GM21528 (cell line): ENCODE results near the gene ALS2CL.

Experiments used
- ATAC-seq: cut with Tn5 transposase; IDR thresholded peaks from one replicate; pipeline ENCODE4 v1.9.1; 2021; ENCODE audit warnings: mild to moderate bottlenecking, moderate library complexity; ENCODE audit not compliant: unreplicated experiment, low FRiP score

The ALS2CL gene

DNA sequence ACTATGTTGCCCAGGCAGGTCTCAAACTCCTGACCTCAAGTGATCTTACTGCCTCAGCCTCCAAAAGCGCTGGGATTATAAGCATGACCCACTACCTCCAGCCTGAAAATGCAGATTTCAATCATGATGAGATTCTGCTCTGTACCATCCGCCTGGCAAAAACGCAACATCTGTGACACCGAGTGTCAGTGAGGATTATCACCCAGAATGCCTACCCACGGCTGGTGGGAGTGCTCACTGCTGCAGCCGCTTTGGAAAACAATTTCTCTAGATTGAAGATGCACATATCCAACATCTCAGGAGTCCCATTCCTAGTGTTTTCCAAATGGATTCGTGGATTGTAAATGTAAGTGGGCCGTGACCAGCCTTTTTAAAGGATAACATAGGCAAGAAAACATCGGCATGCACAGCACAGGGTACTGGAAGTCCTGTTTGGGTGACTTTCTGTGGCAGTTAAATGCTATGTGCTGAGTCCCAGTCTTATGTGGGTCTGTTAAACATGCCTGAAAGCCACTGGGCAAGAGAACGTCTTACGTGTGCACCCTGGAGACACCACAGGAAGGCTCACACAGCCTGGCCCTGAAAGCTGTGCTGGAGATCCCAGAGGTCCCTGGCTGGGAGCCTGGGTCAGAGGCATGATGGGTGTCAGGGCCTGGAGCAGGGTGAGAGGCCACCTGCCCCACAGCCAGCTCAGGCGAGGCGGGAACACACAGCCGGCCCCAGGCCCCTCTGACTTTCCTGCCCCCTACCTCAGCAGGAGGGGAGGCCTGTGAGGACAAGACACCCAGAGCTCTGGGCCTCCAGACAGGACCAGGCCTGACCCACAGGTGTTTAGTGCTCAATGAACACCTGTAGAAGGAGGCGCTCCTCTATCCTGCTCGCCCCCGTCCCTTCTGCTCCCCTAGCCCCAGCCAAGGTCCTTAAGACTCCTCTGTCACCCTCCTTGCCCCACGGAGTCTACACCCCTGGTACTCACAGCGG is 23.3 kb upstream of the ALS2CL start:
- ATAC-seq, result no peak

DNA sequence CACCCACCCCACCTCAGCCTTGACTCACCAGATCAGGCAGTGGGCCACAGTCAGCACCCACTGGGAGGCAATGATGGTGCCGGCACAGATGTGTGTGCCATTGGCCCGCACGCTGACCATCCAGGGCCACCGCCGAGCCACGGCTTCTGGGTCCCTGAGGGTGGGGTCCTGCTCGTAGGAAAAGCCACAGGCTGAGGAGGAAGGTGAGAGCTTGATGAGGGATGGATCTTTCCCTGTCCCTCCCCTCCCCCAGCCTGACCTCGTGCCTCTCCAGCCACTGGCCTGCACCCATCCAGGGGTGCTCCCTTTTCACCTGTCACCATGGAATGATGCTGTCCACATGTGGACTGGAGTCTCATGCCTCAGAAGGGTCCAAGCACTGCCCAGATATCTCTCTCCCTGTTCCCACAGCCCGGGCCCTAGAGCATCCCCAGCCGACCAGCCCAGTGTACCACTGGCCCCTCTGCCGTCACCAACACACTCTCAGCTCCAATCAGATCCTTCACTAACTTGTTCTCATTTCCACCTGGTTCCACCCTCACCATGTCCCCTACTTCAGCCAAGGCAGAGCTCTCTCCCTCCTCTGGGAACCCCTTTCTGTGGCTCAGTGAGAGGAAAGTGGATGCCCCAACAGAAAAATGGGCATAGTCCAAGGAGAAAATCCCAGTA is 22.2 kb upstream of the ALS2CL start:
- ATAC-seq, result no peak

DNA sequence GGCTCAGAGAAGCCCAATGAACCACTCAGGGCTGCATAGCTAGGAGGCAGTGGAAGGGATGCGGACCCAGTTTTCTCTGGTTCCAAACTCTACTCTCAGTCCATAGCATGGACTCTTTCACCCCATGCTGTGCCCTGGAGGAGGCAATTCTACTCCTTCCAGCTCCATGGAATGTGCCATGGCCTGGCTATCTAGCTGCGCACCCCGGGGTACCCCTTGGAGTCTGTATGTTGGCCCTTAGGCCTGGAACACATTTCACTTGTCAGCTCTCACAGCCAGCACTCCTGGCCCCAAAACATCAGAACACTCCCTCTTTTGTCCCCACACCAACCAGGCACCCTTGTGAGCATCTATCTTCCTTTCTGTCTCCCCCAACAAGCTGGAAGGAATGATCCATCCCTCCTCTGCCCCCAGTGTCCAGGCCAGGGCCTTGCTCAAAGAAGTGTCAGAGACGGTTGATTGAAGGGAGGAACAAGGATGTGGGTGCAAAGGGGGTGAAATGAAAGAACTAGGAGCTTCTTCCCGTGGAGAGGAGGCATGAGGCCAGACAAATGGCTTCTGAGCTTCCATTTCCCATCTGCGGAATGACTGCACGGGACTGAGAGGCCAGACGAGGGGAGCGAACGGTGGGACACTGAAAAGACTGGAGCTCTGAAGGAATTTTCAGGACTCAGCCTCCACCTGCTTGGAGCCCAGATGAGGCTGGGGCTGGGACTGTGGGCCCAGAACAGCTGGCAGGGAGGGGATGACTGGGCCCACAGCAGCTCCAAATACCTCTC is 21.4 kb upstream of the ALS2CL start:
- ATAC-seq, result no peak

DNA sequence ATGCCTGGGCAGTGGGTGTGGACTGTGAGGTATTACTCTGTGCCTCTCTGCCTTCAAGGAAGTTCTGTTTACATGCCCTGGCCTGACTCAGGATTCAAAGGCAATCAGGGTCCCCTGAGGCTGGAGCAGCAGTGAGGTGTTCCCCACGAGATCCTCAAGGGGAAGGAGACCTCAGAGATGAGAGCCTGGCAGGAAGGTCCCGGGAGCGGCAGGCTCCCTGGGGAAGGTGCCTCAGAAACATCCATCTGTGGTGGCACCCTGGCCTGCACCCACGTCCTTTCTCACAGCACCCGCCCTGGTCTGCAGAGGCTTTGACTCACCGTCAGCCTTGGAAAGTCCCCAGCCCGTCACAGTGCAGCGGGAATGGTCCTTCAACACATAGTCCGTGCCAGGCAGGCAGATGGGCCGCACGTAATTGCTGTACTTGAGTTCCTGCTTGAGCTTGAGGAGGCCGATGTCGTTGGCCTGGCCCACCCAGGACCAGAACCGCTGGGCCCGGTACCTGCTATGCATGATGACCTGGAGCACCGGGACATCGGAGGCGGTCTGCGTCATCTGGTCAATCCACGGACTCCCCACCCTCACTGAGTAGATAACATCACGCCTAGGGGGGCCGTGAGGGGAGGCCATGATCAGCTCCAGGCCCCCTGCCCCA is 20.5 kb upstream of the ALS2CL start:
- ATAC-seq, result no peak

DNA sequence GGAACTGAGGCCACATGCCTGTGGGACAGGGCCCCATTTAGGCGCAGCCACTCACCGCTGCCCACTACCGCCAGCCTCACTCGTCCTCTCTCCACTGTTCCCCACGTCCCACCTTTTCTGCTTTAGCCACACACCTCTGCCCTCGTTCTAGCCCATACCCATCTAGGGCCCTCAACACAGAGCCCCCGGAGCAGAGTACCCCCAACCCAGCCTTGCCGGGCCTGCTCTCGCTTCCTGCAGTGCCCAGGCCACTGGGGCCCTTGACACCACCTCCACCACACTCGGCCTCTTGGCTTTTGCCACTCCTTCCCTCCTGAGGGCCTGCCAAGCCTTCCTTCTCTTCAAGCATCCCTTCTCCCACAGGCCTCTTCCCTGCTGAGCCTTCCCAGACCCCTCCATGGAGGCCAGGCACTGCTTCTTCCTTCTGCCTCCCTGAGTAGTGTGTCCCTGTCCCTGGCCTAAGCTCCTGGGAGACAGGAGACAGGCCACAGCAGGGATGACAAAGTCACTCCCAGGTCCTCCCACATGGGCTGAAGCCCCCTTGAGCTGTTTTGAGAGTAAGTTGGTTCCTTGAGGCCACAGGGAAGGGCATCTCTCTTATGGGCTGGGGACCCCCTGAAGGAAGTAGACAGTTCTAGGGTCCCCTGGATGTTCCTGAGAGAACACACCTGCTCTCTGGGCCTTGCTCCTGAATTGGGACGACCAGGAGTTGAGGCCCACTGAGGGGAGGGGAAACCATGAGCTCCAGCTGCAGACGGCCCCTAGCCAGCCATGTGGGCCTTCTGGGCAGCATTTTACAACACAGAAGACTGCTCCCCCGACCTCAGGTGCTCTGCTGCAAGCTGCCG is 19.8 kb upstream of the ALS2CL start:
- no peak for ATAC-seq

DNA sequence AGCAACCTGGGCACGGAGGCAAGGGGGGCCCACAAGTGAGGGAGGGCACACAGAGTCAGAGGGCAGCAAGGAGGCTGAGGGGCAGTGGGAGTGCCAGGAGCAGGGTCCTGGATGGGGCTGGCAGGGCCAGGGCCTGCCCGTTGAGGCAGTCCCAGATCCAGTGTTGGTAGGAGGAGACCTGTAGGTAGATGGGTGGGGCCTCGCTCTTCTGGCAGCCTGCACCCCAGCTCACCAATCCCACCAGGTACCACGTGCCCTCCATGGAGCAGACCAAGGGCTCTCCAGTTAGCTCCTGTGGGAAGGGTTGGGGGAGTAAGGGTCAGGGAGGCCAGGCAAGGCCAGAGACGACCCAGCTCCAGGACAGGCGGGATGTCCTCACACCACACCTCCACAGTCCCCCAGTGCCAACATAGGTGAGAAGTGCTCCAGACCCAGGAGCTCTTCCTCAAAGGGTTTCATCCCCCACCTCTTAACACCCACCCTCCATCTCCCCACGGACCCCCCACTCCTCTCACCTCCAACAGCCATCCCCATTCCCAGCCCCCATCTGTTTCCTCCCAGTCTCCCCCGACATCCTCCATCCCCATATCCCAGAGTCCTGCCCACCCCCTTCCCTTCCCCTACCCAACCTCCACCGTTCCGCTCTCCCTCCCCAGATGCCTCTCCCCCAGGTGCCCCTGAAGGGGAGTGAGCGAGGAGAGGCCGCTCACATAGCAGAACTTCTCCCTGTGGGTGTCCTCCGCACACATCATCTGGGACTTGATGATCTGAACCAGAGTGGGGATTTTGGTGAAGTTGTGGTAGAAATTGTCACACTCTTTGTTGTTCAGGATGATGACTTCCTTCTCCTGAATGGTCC is 18.9 kb upstream of the ALS2CL start:
- ATAC-seq, result no peak

DNA sequence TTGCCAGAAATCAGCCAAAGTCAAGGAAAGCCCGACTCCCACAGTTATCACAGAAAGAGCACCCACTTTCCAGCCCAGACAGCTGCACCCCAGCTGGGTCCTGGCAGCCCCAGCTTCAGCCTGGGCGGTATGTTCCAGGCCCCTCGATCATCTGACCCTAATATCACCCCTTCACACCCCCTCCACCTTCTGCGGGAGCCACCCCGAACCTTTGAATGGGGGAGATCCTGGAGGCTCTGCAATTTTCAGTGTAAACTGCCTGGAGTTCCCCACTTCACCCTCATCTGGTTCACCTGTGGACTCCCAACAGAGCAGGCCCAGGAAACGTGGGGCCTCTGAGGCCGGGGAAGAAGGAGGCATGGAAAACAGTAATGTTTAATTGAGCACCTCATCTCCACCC is 18.3 kb upstream of the ALS2CL start:
- no peak for ATAC-seq

DNA sequence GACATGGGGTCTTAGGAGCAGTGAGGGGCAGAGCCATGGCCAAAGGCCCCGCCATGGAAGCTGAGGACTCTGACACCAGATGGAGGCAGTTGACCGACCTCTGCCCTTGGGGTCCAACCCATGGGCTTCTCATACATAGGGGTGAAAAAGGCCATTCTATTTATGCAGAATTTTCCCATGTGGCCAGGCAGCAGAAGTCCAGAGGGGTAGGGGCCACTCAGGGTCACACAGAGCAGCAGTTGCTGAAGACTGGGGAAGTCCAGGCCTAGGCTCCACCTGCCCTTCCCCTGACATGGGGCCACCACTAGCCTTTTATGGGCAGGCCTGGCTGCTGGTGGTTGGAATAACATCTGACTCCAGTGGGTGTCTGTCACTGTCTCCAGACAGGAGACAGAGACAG is 17.8 kb upstream of the ALS2CL start:
- no peak for ATAC-seq

DNA sequence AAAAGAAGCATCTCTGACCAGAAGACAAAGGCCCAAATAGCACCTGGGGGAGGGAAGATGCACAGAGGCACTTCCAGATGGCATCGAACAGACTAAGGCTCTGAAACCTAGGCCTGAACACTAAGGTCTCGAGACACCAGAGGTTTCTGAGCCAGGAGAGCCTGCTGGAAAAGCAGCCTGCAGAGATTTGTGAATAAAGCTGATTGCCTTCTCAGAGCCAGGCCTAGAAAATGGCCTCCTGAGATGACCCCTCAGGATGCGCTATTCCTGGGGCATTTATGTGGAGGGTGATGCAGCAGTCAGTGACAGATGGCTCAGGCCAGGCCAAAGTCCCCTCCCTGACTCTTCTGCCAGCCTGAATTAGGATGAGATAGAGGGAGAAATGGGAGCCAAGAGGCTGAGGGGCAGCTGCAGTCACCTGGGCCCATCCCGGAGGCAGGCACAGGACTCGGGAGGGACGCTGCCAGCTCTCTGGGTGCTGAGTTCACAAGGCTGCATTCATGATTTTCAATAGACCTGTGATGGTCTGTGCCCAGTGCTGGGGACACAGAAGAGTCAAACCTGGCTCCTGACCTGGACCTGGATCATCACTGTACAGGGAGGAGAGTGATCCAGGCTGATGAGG is 17.3 kb upstream of the ALS2CL start:
- no peak for ATAC-seq

DNA sequence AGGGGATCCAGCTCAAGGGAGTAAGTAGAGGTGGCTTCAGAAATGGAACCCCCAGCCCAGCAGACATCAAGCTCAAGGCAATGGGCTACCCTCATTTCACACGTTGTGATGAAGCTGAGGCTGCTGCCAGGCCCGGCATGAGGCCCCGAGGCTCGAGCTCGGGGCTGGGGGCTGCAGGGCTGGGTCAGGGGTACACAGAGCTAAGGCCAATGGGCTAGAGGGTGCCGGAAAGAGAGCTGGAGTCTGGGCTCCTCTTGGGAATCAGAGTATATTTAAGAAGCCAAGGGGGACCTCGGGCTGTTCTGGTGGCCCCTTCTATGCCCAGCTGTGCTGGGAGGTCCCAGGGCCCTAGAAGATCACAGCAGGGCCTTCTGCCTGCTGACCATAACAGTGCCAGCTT is 16.8 kb upstream of the ALS2CL start:
- ATAC-seq, result no peak

DNA sequence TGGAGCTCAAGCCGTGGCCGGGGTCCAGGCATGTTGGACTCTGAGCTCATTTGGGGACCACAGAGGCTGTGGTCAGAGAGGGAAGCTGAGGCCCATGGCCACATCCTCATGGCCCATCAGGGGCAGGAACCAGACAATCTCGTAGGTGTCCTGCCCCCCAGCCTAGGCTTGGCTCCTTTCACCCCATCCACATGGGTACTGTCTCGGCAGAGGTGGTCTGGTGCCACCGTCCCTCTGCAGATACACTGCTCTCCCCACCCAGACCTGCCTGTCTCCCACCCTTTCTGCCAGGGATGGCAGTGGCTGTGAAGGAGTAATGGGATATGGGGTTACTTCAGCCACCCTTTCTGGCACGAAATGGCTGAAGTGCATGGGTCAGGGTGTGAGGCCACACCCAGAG is 16.2 kb upstream of the ALS2CL start:
- ATAC-seq, result no peak

DNA sequence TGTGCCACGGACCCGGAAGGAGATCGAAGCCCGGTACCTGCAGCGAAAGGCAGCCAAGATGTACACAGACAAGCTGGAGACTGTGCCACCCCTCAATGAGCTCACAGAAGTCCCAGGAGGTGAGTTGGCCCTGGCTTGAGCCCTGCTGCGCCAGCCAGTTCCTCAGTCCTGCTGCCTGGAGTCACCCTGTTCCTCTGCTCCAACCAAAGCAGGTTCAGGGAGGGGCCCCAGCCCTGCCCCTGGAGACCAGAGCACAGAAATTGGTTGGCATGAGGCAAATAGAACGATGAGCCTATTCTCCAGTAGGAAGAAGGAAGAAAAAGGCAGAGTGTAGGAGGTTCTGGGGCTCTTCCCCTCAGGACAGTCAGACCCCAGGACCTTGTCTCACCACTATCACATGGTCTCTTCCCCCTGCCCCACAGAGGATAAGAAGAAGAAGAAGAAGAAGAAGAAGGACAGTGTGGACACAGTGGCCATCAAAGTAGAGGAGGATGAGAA is 15.7 kb upstream of the ALS2CL start:
- ATAC-seq, result no peak

DNA sequence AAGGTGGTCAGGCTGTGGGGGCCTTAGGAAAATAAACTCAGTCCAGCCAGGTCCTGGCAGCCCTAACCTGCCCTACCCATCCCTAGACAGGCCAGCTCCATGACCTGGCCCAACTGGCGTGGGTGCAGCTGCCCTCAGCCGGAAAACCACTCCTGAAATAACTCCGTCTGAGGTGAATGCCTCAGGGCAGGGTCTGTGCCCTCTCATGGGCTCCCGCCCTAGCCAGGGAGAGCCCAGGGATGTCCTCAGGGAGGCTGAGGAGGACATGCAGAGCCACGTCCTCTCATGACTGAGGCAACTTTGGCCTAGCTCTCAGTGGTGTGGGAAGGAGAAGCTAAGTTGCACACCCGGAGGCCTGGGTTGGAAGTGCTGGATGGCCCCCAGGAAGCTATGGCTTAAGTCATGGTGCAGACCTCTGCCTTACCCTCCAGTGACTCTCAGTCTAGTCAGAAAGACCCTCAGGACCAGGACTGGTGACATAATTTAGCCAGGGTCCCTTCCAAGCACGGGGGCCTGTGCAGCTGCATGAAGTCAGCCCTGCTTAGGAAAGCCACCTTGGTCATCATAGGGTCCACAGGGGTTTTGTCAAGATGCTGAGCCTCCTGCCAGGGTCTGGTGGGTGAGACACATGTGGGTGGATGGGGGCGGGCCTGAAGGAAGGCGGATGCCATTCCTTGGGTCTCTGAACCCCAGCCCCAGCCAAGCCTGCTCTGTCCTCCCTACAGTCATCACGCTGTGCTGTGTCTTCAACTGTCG is 15.1 kb upstream of the ALS2CL start:
- no peak for ATAC-seq

DNA sequence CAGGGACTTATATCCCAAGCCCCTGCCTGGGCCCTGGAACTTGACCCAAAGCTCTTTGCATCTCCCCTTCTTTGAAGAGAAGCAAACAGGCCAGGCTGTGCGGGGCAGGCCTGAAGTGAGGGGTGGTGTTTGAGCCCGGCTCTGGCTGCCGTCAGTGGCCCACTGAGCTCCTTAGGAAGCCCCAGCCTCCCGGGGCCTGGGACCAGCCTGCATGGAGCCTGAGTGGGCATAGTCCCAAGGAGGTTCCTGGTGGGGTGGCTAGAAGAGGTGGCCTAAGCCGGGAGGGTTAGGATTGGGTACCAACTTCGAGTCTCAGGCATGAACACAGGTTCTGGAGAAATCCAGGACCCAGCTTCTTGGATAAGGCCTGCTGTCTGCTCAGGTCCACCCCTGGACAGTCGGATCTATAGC is 14.1 kb upstream of the ALS2CL start:
- ATAC-seq, result no peak

DNA sequence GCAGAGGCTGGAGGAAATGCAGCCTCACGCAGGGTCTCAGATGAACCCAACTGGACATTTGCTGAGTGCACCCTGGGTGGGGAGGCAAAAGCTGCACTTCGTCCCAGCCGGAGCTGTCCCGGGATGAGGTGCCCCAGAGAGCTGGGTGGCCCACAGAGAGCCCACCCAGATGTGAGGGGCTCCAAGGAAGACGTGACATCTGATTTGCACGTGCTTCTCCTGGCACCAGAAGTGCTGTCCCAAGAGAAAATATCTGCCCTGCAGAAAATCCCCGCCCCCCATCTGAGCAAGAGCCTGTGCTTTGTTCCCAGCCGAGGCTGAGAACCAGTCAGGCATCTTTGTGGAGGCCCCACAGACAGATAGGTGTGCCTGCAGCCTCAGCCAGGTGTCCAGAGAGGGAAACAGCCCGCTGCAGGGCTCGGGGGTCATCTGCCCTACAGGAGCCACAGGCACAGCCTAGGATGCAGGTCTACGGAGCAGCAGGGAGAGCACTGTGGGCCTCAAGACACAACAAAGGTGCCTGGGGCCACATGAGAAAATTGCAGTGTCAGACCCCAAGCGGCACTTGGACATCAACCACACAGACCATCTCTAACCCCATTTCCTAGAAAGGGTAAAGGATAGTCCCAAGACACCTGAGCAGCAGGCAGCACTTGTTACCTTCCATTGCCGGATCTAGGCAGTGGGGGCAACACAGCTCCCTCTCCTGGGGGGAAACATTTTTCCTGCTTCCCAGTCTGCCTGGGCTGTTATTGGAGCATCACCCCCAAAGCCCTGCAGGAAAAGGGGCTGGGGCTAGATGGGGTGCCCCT is 13.5 kb upstream of the ALS2CL start:
- ATAC-seq, result no peak

DNA sequence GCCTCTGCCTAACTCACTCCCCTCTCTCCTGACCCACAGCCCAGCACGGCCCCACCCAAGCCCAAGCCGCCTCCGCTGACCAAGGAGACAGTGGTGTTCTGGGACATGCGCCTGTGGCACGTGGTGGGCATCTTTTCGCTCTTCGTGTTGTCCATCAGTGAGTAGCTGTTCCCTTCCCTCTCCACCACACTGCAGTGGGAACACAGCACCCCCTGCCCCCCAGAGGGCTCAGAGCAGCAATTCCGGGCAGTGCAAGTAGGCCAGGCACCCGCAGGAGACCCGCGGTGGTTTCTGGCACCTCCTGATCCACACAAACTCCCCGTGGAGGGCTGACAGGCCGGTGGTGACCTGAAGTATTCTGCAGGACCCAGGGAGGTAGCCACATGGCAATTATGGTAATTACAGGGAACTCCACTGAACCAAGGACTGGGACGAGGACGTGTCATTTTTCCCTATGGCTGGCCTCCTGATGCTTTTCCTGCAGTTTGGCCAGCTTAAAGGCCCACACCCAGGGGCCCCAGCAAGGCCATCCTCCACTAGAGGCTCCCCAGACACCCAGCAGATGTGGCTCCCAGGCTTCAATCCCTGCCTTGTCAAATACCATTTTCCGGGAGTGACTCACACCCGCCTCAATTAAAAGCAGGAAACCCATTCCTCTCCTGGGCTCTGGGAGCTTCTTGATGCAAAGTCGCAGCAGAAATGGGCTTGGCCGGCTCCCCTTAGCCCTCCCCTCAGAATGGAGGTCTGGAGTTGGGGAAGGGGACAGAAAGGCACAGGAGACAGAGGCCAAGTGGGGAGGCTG is 12.5 kb upstream of the ALS2CL start:
- ATAC-seq, result no peak
